ENCODE results near the gene HDDC3. TPM values are rescaled to one million over a fixed set of nuclear protein-coding genes. Genes with fewer than 3 reads are reported as not detected.

HDDC3 gene
- total RNA-seq, 1 experiment from 2014 or later = 25.5 TPM

DNA sequence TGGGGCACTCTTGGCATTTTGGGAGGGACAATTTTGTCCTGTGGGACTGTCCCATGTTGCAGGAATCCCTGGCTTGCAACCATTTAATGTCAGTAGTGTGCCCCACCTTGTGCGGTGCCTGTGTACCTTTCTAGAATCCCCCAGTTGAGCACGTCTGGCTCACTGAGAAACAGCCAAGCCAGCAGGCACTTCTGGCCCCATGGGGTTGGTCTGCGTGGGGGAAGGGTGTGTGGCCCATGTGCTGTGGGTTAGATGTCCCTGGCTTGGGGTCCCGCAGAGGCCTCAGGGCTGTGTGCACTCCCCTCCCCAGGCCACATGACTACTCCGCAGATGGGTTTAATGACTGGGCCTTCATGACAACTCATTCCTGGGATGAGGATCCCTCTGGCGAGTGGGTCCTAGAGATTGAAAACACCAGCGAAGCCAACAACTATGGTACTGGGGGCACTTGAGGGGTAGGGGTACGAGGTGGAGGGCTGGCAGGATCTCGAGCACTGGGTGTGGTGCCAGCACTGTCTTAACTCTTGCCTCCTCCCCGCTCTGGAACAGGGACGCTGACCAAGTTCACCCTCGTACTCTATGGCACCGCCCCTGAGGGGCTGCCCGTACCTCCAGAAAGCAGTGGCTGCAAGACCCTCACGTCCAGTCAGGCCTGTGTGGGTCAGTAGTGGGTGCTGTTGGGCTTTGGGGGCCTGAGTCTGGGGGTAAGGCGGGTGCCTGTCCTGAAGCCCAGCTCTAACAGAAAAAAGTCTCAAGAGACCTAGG lies 51.8 kb downstream of the HDDC3 start:
- Mint-ChIP-seq H3K27ac (ENCODE audit: low read depth, unreplicated experiment) (no peak overlapping the region), H3K27me3 (ENCODE audit: insufficient read depth, unreplicated experiment) (no peaks in the 10 kb centered on the region), H3K36me3 (ENCODE audit: insufficient read depth, unreplicated experiment) (peaks cover 37% of the 10 kb centered on the region), H3K9me3 (ENCODE audit: unreplicated experiment) (no peaks in the 10 kb centered on the region), H3K4me1 (ENCODE audit: insufficient read depth, unreplicated experiment) (no peaks in the 10 kb centered on the region), H3K4me3 (ENCODE audit: unreplicated experiment) (no peak overlapping the region)
- ChIA-PET POLR2A (no interaction called here), CTCF (interaction anchor here (1.2 kb wide), 1 partner anchor 233 kb away, joined by 4 read pairs; no protein-coding TSS in a partner anchor)
- no peak for DNase-seq (ENCODE audit: unreplicated experiment)
- no TSS peak for BruUV-seq (replicated peaks)
- intact Hi-C loops (cut with micrococcal nuclease) = no loop called here
- TF ChIP-seq, protein P1, sequence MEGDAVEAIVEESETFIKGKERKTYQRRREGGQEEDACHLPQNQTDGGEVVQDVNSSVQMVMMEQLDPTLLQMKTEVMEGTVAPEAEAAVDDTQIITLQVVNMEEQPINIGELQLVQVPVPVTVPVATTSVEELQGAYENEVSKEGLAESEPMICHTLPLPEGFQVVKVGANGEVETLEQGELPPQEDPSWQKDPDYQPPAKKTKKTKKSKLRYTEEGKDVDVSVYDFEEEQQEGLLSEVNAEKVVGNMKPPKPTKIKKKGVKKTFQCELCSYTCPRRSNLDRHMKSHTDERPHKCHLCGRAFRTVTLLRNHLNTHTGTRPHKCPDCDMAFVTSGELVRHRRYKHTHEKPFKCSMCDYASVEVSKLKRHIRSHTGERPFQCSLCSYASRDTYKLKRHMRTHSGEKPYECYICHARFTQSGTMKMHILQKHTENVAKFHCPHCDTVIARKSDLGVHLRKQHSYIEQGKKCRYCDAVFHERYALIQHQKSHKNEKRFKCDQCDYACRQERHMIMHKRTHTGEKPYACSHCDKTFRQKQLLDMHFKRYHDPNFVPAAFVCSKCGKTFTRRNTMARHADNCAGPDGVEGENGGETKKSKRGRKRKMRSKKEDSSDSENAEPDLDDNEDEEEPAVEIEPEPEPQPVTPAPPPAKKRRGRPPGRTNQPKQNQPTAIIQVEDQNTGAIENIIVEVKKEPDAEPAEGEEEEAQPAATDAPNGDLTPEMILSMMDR (IDR thresholded peaks at IDR 0.05; ENCODE audit: unreplicated experiment) = no peak

Other genes starting within 250 kb of the HDDC3 start
- gene BLM, start 215.2 kb downstream of the HDDC3 start, total RNA-seq (2022) = 2.8 and 5.2 TPM in 2 replicates
- gene FURIN, start 64.0 kb downstream of the HDDC3 start, total RNA-seq (2022) = 48.8 and 49.4 TPM in 2 replicates
- 0.32 and 0.91 TPM in 2 replicates for gene FES, start 48.0 kb downstream of the HDDC3 start, total RNA-seq (2022)
- 42.1 and 42.4 TPM in 2 replicates for gene MAN2A2, start 29.2 kb downstream of the HDDC3 start, total RNA-seq (2022)
- 61.7 and 63.1 TPM in 2 replicates for gene UNC45A, start 2.7 kb upstream of the HDDC3 start, total RNA-seq (2022)
- 21.5 and 29.0 TPM in 2 replicates for gene RCCD1, start 22.3 kb upstream of the HDDC3 start, total RNA-seq (2022)
- gene PRC1, start 62.0 kb upstream of the HDDC3 start, total RNA-seq (2022) = 83.1 and 125 TPM in 2 replicates
- 11.7 and 12.6 TPM in 2 replicates for gene VPS33B, start 90.0 kb upstream of the HDDC3 start, total RNA-seq (2022)
- gene SV2B, start 167.7 kb upstream of the HDDC3 start, total RNA-seq (2022) = 0.44 and 0.96 TPM in 2 replicates

Data from MCF 10A (cell line).